Panc1 (cell line): ENCODE measurements around the gene POLR2A.

Experiments
- POLR2AphosphoS5 ChIP-seq: IDR thresholded peaks from 2 replicates; pipeline ENCODE4 v1.6.1; 2012; ENCODE audit warnings: mild to moderate bottlenecking, low read depth, low read length, moderate library complexity
- SIN3A ChIP-seq: IDR thresholded peaks from 2 replicates; pipeline ENCODE4 v1.6.1; 2012; ENCODE audit warnings: low read depth, mild to moderate bottlenecking, low read length, moderate library complexity, borderline replicate concordance; ENCODE audit not compliant: insufficient read depth
- TF ChIP-seq, protein P1 (sequence below): fragments of 450-650 bp; IDR thresholded peaks from 2 replicates; pipeline ENCODE4 v1.5.1; 2017; ENCODE audit warnings: mild to moderate bottlenecking

DNA sequence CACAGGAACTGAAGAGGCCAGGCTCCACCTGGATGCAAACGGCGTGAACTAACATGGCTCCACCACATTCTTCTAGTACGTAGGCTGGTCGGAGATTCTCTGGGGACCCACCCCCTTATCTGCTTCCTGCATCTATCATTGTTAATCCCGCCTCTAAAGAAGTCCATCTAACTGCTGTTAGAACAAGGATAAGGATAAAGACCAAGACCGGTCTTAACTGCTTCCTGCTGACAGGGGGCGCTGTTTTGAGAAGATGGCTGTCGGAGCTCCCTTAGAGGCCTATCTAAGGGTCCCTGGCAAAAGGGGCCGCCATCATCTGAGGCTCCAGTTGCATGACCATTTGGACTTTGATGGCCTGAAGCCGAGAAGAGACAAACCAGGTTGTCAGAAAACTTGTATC is 38.9 kb downstream of the POLR2A start:
- TF ChIP-seq POLR2AphosphoS5 (no peak), SIN3A (no peak)
- TF ChIP-seq, protein P1, sequence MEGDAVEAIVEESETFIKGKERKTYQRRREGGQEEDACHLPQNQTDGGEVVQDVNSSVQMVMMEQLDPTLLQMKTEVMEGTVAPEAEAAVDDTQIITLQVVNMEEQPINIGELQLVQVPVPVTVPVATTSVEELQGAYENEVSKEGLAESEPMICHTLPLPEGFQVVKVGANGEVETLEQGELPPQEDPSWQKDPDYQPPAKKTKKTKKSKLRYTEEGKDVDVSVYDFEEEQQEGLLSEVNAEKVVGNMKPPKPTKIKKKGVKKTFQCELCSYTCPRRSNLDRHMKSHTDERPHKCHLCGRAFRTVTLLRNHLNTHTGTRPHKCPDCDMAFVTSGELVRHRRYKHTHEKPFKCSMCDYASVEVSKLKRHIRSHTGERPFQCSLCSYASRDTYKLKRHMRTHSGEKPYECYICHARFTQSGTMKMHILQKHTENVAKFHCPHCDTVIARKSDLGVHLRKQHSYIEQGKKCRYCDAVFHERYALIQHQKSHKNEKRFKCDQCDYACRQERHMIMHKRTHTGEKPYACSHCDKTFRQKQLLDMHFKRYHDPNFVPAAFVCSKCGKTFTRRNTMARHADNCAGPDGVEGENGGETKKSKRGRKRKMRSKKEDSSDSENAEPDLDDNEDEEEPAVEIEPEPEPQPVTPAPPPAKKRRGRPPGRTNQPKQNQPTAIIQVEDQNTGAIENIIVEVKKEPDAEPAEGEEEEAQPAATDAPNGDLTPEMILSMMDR, result peak; percentile 73
